Uterus (tissue), 2 donors: ENCODE results near the gene STAMBPL1.

Experiments
- POLR2A ChIP-seq, 2 donors: fragments of 450-650 bp; IDR thresholded peaks; one replicate each; pipeline ENCODE4 v1.6.1; 2016; ENCODE audit warnings: antibody characterized with exemption in 2 of 2, mild to moderate bottlenecking in 1 of 2, moderate library complexity in 1 of 2
- TF ChIP-seq, protein P1 (sequence below), 4 experiments: fragments of 200-600 bp in 2 of 4; fragments of 450-650 bp in 2 of 4; sonication (generic) in 2 of 4; IDR thresholded peaks; one replicate each; pipeline ENCODE4 v1.5.1; 2016 to 2019; ENCODE audit warnings: antibody characterized with exemption in 4 of 4, mild to moderate bottlenecking in 2 of 4, moderate library complexity in 1 of 4

DNA sequence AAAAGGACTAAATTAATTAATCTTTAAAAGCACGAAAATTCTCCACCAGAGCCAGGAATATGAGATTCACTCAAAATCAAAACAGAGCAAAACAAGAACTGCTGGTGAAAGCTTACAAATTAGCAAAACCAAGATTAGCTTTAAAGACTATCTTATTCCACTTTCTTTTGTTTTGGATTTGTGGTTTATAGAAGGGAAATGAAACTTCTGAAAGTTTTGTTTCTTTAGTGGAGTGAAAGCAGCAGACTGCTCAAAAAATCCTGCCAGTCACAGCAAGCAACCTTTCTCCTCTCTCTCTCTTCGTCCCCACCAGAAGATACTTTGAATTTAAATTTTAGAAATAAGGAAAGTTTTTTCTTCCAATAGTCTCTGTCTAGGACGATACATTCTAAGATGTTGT lies 64.8 kb downstream of the STAMBPL1 start:
- TF ChIP-seq, protein P1, sequence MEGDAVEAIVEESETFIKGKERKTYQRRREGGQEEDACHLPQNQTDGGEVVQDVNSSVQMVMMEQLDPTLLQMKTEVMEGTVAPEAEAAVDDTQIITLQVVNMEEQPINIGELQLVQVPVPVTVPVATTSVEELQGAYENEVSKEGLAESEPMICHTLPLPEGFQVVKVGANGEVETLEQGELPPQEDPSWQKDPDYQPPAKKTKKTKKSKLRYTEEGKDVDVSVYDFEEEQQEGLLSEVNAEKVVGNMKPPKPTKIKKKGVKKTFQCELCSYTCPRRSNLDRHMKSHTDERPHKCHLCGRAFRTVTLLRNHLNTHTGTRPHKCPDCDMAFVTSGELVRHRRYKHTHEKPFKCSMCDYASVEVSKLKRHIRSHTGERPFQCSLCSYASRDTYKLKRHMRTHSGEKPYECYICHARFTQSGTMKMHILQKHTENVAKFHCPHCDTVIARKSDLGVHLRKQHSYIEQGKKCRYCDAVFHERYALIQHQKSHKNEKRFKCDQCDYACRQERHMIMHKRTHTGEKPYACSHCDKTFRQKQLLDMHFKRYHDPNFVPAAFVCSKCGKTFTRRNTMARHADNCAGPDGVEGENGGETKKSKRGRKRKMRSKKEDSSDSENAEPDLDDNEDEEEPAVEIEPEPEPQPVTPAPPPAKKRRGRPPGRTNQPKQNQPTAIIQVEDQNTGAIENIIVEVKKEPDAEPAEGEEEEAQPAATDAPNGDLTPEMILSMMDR (IDR thresholded peaks at IDR 0.05) = no peak
- TF ChIP-seq POLR2A (IDR thresholded peaks at IDR 0.05) = no peak
